Measurements from ENCODE around the gene ANKRD53.

ANKRD53 gene

GRCh38 chr2:71001981-71002570 lies 23.6 kb downstream of the ANKRD53 start:
- no peak overlapping the region for H3K4me3 ChIP-seq (ENCODE audit: low read depth, low read length)
- no peak for DNase-seq (ENCODE audit: low read depth, low spot score)
- TF ChIP-seq, protein P1, sequence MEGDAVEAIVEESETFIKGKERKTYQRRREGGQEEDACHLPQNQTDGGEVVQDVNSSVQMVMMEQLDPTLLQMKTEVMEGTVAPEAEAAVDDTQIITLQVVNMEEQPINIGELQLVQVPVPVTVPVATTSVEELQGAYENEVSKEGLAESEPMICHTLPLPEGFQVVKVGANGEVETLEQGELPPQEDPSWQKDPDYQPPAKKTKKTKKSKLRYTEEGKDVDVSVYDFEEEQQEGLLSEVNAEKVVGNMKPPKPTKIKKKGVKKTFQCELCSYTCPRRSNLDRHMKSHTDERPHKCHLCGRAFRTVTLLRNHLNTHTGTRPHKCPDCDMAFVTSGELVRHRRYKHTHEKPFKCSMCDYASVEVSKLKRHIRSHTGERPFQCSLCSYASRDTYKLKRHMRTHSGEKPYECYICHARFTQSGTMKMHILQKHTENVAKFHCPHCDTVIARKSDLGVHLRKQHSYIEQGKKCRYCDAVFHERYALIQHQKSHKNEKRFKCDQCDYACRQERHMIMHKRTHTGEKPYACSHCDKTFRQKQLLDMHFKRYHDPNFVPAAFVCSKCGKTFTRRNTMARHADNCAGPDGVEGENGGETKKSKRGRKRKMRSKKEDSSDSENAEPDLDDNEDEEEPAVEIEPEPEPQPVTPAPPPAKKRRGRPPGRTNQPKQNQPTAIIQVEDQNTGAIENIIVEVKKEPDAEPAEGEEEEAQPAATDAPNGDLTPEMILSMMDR (IDR thresholded peaks at IDR 0.05; ENCODE audit: insufficient read depth, low read length, missing control alignments), result no peak
- POLR2A ChIA-PET, result interaction anchor here (1.6 kb wide), 1 partner anchor 66 kb away, joined by 9 read pairs; the partner anchor contains the start of gene NAGK
- CTCF ChIA-PET, result interaction anchor here (0.7 to 2.9 kb wide), 24 partner anchors 9 to 708 kb away, joined by 3 to 19 read pairs (median 4); partner anchors contain the start of genes NAGK and SNRPG

GRCh38 chr2:71003396-71003795 lies 25.0 kb downstream of the ANKRD53 start:
- ChIA-PET POLR2A (no interaction called here), CTCF (interaction anchor here (2.4 to 2.9 kb wide), 3 partner anchors 10 to 132 kb away, joined by 12 to 19 read pairs (median 15); no protein-coding TSS in a partner anchor)
- TF ChIP-seq, protein P1 (IDR thresholded peaks at IDR 0.05; ENCODE audit: insufficient read depth, low read length, missing control alignments), result no peak
- H3K4me3 ChIP-seq (ENCODE audit: low read depth, low read length), result no peak overlapping the region
- DNase-seq (ENCODE audit: low read depth, low spot score), result no peak

GRCh38 chr2:71003966-71004755 lies 25.7 kb downstream of the ANKRD53 start:
- POLR2A ChIA-PET, result no interaction called here
- TF ChIP-seq, protein P1 (IDR thresholded peaks at IDR 0.05; ENCODE audit: insufficient read depth, low read length, missing control alignments), result no peak
- no peak for DNase-seq (ENCODE audit: low read depth, low spot score)
- CTCF ChIA-PET, result no interaction called here
- H3K4me3 ChIP-seq (ENCODE audit: low read depth, low read length), result no peak overlapping the region

GRCh38 chr2:71004857-71005256 lies 26.4 kb downstream of the ANKRD53 start:
- POLR2A ChIA-PET, result no interaction called here
- TF ChIP-seq, protein P1 (IDR thresholded peaks at IDR 0.05; ENCODE audit: insufficient read depth, low read length, missing control alignments), result no peak
- CTCF ChIA-PET, result interaction anchor here (0.8 to 0.9 kb wide), 2 partner anchors 55 to 701 kb away, joined by 3 to 4 read pairs; no protein-coding TSS in a partner anchor
- H3K4me3 ChIP-seq (ENCODE audit: low read depth, low read length), result no peak overlapping the region
- no peak for DNase-seq (ENCODE audit: low read depth, low spot score)

- H3K4me3 ChIP-seq (ENCODE audit: low read depth, low read length), result no peak overlapping the region
- CTCF ChIA-PET, result interaction anchor here (0.8 to 1.9 kb wide), 3 partner anchors 9 to 701 kb away, joined by 3 to 10 read pairs (median 4); no protein-coding TSS in a partner anchor
- DNase-seq (ENCODE audit: low read depth, low spot score), result no peak
- POLR2A ChIA-PET, result no interaction called here
- TF ChIP-seq, protein P1 (IDR thresholded peaks at IDR 0.05; ENCODE audit: insufficient read depth, low read length, missing control alignments), result no peak
Observed at GRCh38 chr2:71005271-71006202, 27.1 kb downstream of the ANKRD53 start.
